ENCODE measurements around the gene SLAMF9. TPM values are rescaled to one million over a fixed set of nuclear protein-coding genes. Genes with fewer than 3 reads are reported as not detected.

Gene SLAMF9
- total and polyA plus RNA-seq, 2 donors, result not detected

- WGBS, result 91% methylated on average over 6 of the region's 6 CpGs
- DNase-seq (ENCODE audit: extremely low spot score), result no peak
- H3K4me3 ChIP-seq (ENCODE audit: low read depth, low read length), result no peak overlapping the region
- H3K27ac ChIP-seq (ENCODE audit: low read depth), result no peak overlapping the region
- H3K36me3 ChIP-seq (ENCODE audit: insufficient read depth), result no peaks in the 10 kb centered on the region
- H3K4me1 ChIP-seq (ENCODE audit: insufficient read depth), result no peaks in the 10 kb centered on the region
These were observed 31.4 kb upstream of the SLAMF9 start for GRCh38 chr1:159985473-159985872.

DNA sequence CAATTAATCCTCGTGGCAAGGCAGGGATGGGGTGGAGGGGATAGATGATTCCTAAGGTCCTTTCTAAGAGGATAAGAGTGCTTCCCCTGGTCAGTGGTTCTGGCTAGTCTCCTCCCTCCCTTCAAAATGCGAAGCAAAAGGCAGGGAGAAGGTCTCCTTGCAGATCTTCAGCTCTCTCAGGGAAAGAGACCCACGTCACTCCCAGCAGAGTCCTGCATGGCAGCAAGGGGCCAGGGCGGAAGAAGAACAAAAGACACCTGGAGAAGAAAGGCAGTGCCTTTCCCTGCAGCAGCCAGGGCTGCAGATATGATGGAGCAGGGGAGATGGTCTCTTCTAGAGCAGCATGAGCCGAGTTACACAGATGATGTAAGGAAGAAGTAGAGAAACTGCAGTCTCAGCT, 29.6 kb upstream of the SLAMF9 start:
- DNase-seq (ENCODE audit: extremely low spot score), result no peak
- Histone ChIP-seq H3K27ac (ENCODE audit: low read depth) (no peak overlapping the region), H3K36me3 (ENCODE audit: insufficient read depth) (no peaks in the 10 kb centered on the region), H3K4me1 (ENCODE audit: insufficient read depth) (no peaks in the 10 kb centered on the region), H3K4me3 (ENCODE audit: low read depth, low read length) (no peak overlapping the region)
- 53% methylated on average over 5 of the region's 5 CpGs for WGBS

GRCh38 chr1:159982280-159982679, 28.2 kb upstream of the SLAMF9 start:
- Histone ChIP-seq H3K36me3 (ENCODE audit: insufficient read depth) (no peaks in the 10 kb centered on the region), H3K4me3 (ENCODE audit: low read depth, low read length) (no peak overlapping the region), H3K4me1 (ENCODE audit: insufficient read depth) (no peaks in the 10 kb centered on the region), H3K27ac (ENCODE audit: low read depth) (no peak overlapping the region)
- DNase-seq (ENCODE audit: extremely low spot score), result no peak
- 54% methylated on average over 6 of the region's 6 CpGs for WGBS

DNA sequence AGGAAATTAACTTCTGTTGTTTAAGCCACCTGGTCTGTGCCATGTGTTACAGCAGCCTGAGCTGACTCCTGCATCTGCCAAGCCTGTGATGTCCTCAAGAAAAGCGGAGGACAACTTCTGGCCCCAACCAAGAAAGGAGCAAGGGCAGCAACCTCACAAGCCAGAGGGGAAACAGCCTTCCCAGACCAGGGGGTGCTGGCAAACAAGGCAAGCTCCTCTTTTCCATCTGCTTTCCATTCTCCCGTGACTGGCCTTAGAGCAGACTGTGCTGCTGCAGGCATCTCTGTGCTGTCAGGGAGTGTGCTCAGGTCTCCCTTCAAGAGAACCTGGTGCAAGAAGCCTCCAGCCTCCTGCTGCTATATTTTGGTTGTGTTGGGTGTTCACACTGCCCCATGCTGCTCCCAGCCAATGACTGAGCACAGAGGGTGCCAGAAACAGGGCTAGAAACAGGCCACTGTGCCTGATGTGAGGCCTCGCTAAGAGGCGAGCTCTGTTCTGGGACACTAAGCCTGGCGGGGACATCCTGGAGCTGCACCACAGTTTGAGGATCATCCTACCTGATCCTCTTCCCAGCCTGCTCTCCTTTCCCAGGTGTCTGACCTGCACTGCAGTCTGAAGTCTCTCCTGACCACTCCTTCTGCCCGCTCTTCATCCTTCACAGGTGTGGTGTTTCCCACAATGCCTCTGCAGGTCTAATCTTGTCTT, 27.5 kb upstream of the SLAMF9 start:
- WGBS, result 95% methylated on average over 6 of the region's 6 CpGs
- H3K27ac ChIP-seq (ENCODE audit: low read depth), result no peak overlapping the region
- H3K4me1 ChIP-seq (ENCODE audit: insufficient read depth), result no peaks in the 10 kb centered on the region
- no peak overlapping the region for H3K4me3 ChIP-seq (ENCODE audit: low read depth, low read length)
- H3K36me3 ChIP-seq (ENCODE audit: insufficient read depth), result no peaks in the 10 kb centered on the region
- no peak for DNase-seq (ENCODE audit: extremely low spot score)

- Histone ChIP-seq H3K4me3 (ENCODE audit: low read depth, low read length) (no peak overlapping the region), H3K27ac (ENCODE audit: low read depth) (no peak overlapping the region)
- WGBS, result 96% methylated on average over 7 of the region's 7 CpGs
These were observed 26.7 kb upstream of the SLAMF9 start for GRCh38 chr1:159980786-159981185.

GRCh38 chr1:159980076-159980475, 26.0 kb upstream of the SLAMF9 start:
- no peak overlapping the region for H3K4me3 ChIP-seq (ENCODE audit: low read depth, low read length)
- no peaks in the 10 kb centered on the region for H3K36me3 ChIP-seq (ENCODE audit: insufficient read depth)
- H3K27ac ChIP-seq (ENCODE audit: low read depth), result no peak overlapping the region
- WGBS, result 58% methylated on average over 6 of the region's 6 CpGs
- DNase-seq (ENCODE audit: extremely low spot score), result no peak
- H3K4me1 ChIP-seq (ENCODE audit: insufficient read depth), result no peaks in the 10 kb centered on the region

More at GRCh38 chr1:159980786-159981185, 26.7 kb upstream of the SLAMF9 start:
- H3K36me3 ChIP-seq (ENCODE audit: insufficient read depth), result no peaks in the 10 kb centered on the region
- no peaks in the 10 kb centered on the region for H3K4me1 ChIP-seq (ENCODE audit: insufficient read depth)
- DNase-seq (ENCODE audit: extremely low spot score), result no peak

DNA sequence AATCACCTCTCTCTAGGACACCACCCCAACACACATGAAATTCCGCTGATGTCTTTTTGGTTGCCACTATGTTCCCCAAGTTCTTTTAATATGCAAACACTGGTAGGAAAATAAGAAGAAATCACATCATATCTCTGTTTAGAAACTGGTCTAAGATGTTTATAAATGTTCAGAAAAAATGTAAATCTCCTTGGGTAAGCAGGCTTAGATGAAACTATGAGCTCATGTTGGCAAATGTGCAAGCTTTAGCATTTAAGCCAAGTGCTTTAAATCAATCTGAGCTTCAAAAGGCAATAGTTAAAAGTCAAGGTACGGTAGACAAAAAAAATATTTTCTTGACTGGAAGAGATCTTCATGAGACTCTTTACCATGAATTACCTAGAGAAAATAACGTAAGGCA, 25.2 kb upstream of the SLAMF9 start:
- Histone ChIP-seq H3K27ac (ENCODE audit: low read depth) (no peak overlapping the region), H3K4me1 (ENCODE audit: insufficient read depth) (no peaks in the 10 kb centered on the region), H3K36me3 (ENCODE audit: insufficient read depth) (no peaks in the 10 kb centered on the region), H3K4me3 (ENCODE audit: low read depth, low read length) (no peak overlapping the region)
- DNase-seq (ENCODE audit: extremely low spot score), result no peak
- WGBS, result 28% methylated on average over 3 of the region's 3 CpGs

DNA sequence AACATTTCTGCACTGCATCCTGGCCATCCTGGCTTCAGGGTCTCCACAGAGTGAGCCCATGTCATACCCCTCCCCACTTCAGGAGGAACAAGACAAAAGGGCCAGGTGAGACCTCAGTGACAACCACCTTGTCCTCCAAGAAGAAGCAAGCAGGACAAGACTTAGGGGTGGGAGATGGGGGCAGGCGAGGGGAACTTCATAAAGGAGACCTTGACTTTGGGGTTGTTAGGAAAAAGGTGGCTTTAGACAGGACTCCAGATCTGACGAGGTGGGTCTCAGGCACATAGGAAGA, 24.0 kb upstream of the SLAMF9 start:
- Histone ChIP-seq H3K4me3 (ENCODE audit: low read depth, low read length) (no peak overlapping the region), H3K36me3 (ENCODE audit: insufficient read depth) (no peaks in the 10 kb centered on the region), H3K4me1 (ENCODE audit: insufficient read depth) (no peaks in the 10 kb centered on the region), H3K27ac (ENCODE audit: low read depth) (no peak overlapping the region)
- no peak for DNase-seq (ENCODE audit: extremely low spot score)
- WGBS, result 91% methylated on average over 2 of the region's 2 CpGs

DNA sequence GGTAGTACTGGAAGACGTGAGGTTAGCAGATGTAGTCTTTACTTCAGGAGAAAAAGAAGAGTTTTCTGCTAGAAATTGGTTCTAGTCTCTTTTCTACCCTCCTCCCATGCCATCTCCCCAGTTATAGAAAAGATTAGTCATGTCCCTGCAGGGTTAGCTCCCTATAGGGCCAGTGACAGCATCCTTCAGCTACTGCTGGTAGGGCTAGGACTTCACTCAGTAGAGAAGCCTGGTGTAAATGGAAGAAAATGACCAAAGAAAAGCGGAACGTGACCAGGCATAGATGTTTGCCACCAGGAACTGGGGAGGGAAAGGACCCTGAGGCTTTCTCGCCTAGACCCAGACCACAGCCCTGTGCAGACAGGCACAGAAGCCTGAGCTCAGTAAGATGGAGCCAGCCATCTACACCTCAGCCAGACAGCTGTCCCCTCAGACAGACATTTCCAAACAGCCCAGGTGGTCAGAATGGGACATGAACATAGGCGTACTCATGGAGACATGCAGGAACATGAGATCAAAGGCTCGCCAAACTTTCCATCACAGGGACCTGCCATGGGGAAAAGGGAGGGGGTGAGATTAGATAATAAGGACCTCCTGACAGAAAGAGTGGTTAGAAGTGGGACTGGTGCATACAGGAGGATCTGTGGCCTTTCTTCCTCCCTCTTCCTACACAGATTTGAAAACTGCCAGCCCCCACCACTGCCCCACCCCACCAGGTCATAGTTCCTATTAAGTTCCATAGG, 23.5 kb upstream of the SLAMF9 start:
- no peak overlapping the region for H3K27ac ChIP-seq (ENCODE audit: low read depth)
- WGBS, result 94% methylated on average over 6 of the region's 6 CpGs
- H3K4me3 ChIP-seq (ENCODE audit: low read depth, low read length), result no peak overlapping the region
- no peaks in the 10 kb centered on the region for H3K4me1 ChIP-seq (ENCODE audit: insufficient read depth)
- H3K36me3 ChIP-seq (ENCODE audit: insufficient read depth), result no peaks in the 10 kb centered on the region
- no peak for DNase-seq (ENCODE audit: extremely low spot score)

- Histone ChIP-seq H3K4me1 (ENCODE audit: insufficient read depth) (no peaks in the 10 kb centered on the region), H3K4me3 (ENCODE audit: low read depth, low read length) (no peak overlapping the region), H3K27ac (ENCODE audit: low read depth) (no peak overlapping the region), H3K36me3 (ENCODE audit: insufficient read depth) (no peaks in the 10 kb centered on the region)
- 97% methylated on average over 7 of the region's 7 CpGs for WGBS
- DNase-seq (ENCODE audit: extremely low spot score), result no peak
These were observed 20.4 kb upstream of the SLAMF9 start for GRCh38 chr1:159974350-159974965.

DNA sequence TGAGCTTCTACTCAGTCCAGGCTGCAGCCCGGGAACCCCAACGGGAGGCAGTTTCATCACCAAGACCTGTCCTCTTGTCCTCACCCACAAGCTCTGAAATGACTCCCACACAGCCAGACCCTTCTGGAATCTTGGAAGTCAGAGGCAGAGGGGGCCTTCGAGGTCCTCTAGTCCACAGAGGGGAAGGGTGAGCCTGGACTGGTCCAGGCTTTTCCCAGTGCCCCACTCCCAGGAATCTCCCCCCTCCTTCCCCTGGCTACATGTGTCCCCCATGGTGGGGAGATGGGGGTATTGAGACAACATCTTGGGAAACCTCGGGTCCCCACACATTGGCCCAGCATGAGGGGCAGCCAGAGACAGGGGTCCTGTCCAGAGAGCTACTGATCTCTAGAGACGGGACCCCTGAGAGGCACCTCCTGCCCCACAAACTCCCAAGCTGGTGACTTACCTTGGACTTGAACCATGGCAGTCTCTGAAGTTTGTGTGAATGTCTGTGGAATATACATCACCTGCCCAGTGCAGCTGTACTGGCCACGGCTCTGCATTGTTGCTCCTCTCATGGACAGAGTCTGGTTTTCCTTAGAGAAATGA, 19.4 kb upstream of the SLAMF9 start:
- Histone ChIP-seq H3K4me3 (ENCODE audit: low read depth, low read length) (no peak overlapping the region), H3K36me3 (ENCODE audit: insufficient read depth) (no peaks in the 10 kb centered on the region), H3K27ac (ENCODE audit: low read depth) (no peak overlapping the region), H3K4me1 (ENCODE audit: insufficient read depth) (no peaks in the 10 kb centered on the region)
- WGBS, result 92% methylated on average over 6 of the region's 6 CpGs
- no peak for DNase-seq (ENCODE audit: extremely low spot score)

DNA sequence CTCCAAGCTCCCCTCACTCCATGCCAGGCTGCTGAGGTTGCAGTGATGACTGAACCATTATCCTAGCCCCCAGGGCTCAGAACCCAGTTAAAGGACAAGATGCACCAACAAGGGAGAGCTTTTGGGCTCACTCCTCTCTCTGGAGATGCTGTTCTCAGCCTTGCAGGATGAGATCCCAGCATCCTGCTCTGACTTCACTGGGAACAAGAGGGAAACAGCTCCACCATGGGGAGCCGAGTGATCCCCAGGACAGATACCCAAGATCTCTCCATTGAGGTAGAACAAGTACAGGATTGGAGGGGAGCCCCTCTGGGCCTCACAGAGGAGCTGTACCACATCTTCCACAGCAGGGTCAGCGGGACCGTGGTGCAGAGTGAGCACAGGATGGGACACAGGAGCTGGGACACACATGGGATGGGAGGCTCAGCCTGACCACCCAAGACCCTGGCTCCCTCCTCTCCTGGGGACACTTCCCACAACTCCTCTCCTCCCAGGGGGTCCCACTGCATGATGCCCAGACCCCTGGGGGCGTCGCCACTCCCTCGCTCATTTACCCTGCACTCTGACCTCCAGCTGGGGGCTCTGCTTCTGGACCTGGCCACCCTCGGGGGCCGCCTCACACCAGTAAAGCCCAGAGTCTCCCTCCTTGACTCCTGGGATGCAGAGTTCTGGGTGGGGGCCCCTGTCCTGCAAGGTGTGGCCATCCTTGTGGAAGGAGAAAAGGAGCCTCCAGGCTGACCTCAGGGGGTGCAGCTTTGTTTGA, 18.6 kb upstream of the SLAMF9 start:
- 94% methylated on average over 8 of the region's 8 CpGs for WGBS
- Histone ChIP-seq H3K36me3 (ENCODE audit: insufficient read depth) (no peaks in the 10 kb centered on the region), H3K4me1 (ENCODE audit: insufficient read depth) (no peaks in the 10 kb centered on the region), H3K27ac (ENCODE audit: low read depth) (no peak overlapping the region), H3K4me3 (ENCODE audit: low read depth, low read length) (no peak overlapping the region)
- no peak for DNase-seq (ENCODE audit: extremely low spot score)

DNA sequence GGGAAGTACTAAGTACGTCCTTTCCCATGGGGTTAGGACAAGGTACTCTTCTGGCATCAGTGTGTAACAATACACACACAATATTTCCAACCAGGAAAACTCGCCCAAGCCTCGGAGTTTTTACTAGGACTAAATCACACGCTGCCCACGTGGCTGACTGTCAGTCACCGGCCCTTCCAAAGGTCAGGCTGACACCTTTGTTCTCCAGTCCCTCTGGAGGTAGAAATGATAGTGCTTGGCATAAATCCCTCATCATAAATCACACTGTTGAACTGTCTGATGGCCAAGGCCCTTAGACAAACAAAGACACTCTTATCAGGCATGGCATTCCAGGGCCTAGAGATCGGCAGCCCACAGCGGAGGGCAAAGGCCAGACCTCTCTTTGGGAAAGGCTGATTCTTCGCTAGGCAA, 16.9 kb upstream of the SLAMF9 start:
- no peak for DNase-seq (ENCODE audit: extremely low spot score)
- no peak overlapping the region for H3K4me3 ChIP-seq (ENCODE audit: low read depth, low read length)
- 37% methylated on average over 9 of the region's 9 CpGs for WGBS
- no peaks in the 10 kb centered on the region for H3K4me1 ChIP-seq (ENCODE audit: insufficient read depth)
- no peaks in the 10 kb centered on the region for H3K36me3 ChIP-seq (ENCODE audit: insufficient read depth)
- no peak overlapping the region for H3K27ac ChIP-seq (ENCODE audit: low read depth)
